GM19467 (cell line): Measurements from ENCODE around the gene KCNMA1.

ENCODE experiments used
- ATAC-seq: cut with Tn5 transposase; IDR thresholded peaks from one replicate; pipeline ENCODE4 v1.9.1; 2021; ENCODE audit warnings: mild to moderate bottlenecking, moderate library complexity; ENCODE audit not compliant: unreplicated experiment

The KCNMA1 gene

DNA sequence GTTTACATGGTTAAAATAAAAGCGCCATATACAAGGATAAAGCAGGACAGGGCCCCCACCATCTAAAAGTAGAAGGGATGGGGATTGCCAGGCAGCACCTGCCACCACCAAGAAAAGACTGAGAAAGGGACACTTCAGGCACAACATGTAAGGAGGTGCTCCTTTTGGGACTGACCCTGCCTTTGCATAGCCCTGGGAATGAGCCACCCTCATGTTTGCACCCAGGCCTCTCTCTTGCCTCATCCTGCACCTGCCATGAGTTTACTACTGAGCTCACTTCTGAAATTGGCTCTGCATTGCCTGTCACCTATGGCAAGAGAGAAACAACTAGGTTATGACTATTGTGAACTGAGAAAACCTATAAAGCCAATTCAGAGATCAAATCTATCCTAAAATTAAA lies 489.7 kb downstream of the KCNMA1 start:
- ATAC-seq, result no peak

DNA sequence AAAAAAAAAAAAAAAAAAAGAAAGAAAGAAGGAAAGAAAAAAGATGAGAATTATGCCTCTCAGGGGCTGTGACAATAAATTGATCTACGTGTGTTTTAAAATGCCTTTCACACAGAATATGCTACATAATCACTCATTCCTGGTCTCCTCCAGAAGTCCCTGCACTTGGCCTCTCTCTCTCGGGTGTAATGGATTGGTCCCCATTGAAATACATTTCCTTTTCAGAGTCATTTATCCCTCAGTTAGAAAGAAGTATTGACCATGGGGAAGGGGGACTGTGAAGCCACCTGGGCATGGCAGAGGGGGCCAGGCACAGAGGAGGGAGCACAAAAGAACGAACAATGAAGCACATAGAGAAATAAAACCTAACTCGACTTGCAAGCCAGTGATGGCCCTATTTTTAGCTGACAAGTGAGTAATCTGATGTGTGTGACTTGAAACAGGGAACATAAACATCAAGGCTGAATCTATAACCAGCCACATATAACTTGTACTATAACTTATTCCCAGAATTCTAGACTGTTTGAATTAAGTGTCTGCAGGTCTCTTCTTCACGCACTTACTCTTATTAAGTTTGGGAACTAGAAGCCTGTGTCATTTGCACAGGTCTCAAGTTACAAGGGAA lies 490.8 kb downstream of the KCNMA1 start:
- ATAC-seq, result no peak

DNA sequence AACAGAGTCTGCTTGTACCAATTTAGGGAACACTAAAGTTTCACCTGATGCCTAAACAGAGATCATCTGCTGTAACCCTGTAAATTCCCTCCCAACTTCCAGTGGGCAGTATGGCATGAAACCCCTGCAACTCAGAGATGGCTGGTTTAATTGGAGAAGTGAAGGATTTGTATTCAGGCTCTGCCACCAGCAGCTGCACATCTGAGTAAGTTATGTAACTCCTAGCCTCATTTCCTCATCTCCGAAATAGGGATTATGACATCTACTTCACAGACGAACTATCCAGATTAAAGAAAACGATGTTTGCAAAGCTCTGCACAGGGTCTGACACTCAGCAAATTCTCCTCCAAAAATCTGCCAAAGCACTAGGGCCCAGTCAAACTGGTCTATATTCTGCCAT lies 493.0 kb downstream of the KCNMA1 start:
- no peak for ATAC-seq

DNA sequence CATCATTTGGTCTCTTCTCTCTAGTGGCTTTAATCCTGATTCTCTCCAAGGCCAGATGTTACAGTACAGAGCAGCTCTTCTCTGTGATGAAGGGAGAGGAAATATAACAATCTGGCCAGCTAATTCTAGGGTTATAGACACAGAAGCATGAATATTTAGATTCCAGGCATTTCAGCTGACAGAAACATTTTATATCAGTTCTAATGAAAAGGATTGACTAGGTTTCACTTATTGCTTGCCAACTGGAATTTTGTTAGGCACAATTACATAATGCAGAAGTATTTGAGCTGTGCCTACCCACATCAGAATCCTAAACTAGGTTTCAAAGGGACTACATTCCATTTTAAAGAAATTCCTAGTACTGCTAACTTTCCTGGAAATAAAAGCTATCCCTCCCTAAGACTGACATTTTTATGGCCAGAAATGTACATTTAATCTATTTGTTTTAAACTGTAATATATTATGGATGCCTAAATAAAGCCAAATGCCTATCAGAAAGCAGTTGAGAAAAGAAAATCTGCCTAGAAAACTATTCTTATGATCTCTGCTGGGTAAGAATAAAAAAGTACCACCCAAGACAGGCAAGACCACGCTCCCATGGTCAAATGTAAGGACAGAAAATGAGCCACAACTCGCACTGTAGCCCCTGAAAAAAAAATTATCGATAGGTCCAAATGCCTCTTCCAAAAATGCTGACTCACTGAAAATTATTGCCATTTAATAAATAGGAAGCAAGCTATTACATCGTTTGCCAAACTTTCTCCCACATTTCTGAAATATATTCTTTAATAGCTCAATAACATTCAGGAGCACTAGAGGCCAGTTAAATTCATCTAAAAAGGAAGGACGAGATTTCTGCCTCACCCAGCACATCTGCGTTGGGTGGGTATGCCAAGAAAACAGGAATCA lies 498.1 kb downstream of the KCNMA1 start:
- ATAC-seq, result no peak

DNA sequence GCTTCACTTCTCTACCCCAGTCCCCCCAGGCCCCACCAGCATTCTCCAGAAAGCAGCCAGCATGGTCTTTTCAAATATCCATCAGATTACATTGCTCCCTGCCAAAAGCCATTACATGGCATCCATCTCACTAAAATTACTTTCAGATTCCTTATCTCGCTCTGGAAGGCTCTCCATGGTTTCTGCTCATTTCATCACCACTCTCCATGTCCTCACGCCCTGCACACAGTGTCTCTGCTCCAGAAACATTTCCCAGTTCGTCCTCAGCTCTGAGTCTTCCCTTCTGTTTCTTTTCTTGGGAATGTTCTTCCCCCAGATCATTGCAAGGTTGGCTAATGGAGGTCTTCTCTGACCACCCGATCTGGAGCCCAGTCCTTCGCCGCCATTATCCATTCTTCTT lies 499.1 kb downstream of the KCNMA1 start:
- no peak for ATAC-seq

DNA sequence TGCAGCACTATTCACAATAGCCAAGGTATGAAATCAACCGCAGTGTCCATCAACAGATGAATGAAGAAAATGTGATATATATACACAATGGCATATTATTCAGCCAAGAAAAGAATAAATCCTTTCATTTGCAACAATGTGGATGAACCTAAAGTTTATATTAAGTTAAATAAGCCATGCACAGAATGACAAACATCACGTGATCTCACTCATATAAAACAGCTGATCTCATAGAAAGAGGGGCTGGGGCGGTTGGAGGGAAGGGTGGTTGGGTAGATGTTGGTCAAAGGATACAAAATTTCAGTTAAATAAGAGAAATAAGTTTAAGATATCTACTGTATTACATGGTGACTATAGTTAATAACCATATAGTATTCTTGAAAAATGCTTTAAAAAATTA lies 502.1 kb downstream of the KCNMA1 start:
- ATAC-seq, result no peak

DNA sequence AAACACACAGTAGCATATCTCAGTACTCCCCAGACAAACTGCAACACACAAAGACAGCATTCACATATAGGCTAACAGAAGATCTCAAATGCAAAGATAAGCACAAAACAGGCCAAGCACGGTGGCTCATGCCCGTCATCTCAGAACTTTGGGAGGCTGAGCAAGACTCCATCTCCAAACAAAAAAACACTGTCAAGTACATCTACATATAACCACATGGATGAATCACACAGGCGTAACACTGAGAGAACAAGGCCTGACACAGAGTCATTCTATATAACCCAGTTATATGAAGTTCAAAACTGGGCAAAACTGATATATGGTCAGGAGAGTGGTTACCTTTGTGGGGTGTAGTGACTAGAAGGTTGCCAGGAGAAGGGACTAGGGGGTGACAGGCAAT lies 506.4 kb downstream of the KCNMA1 start:
- ATAC-seq, result no peak

DNA sequence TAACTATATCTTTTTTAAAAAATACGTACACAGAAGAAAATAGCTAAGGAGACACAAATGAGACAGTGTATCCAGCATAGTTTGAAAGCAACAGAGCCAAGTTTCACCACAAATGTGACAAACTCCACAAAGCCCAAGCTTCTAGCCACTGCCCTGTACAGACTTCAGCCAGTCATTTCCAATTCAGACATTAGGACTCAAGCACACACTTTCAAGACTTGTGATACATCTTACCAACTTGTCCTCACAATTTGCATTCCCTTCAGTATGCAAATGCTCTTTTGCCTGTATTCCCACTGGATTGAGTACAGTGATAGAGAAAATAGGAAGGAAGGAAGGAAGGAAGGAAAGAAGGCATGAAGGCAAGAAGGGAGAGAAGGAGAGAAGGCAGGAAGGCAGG lies 510.4 kb downstream of the KCNMA1 start:
- ATAC-seq, result no peak

DNA sequence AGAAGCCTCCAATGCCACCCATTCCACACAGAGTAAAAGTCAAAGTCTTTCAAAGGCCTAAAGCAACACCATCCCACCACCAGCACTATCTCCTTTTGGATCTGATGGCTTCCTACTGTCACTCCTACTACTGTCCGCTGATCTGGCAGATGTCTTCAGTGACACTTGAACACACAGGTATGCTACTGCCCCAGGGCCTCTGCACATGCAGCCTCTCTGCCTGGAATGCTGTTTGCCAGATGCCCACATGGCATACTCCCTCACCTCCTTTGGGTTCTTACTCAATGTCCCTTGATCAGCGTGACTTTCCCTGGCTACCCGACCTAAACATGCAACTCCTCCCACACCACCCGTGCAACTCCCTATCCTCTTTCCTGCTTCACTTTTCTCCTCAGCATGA lies 512.4 kb downstream of the KCNMA1 start:
- no peak for ATAC-seq

DNA sequence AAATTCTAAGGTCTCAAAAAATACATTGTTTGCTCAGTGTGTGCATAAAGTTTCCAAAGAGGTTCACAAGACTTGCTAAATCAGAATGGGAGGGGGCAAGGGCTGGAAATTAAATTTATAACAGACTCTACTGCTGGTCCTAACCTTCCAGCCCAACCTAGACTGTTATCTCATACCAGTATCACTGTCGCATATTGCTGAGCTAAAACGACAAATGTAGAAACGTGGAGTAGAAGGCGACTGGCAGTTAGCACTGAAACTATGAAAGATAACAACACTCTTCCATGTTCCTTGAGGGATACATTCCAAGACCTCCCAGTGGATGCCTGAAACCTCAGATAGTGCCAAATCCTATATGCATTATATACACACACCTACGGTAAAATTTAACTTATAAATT lies 514.3 kb downstream of the KCNMA1 start:
- no peak for ATAC-seq

DNA sequence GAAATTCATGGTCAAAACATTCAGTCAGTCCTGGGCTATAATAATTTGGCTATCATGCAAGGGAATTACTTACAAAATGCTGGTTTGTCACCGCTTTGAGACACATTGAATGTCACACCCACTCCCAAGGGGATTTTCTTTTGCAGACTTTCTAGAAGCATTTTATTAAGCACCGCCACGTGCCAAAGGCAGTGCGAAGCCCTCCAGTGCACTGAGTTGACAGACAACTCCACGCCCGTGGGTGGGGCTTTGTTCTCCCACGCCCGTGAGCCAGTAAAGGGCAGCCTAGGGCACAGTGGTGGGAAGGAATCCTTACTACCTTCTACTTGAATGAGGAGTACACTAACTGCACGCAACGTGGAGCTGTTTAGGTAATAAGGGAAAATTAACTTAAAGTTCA lies 515.8 kb downstream of the KCNMA1 start:
- no peak for ATAC-seq

DNA sequence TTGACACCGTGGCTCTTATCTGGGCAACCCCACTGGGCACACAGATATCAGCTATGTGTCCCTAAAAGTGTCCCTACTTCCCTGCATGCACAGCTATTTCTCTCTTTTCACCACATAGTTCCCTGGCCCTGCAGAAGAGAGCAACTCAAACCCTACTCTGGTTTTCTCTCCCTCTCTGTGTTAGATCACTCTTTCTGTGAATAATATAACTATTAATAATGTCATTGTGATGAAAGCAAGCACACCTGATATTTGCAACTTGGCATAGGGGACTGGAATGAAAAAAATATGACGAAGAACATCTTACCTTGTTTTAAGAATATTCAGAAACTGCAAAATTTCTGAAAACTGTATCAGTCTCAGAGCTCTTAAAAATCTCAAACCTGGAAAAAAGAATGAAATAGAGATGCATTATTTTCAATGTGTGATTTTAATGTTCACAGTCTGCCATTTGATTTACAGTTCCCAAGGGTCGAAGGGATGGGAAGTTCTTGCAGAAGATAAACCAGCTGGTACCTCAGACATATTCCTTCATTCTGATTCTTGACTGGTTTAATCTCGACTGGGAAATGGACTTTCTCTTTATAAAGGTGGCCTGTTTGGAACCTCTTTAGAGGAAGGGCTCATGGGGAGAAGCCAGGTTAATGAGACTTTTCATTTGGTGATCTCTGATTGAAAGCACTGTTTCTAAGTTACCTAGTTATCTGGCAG lies 516.8 kb downstream of the KCNMA1 start:
- no peak for ATAC-seq

DNA sequence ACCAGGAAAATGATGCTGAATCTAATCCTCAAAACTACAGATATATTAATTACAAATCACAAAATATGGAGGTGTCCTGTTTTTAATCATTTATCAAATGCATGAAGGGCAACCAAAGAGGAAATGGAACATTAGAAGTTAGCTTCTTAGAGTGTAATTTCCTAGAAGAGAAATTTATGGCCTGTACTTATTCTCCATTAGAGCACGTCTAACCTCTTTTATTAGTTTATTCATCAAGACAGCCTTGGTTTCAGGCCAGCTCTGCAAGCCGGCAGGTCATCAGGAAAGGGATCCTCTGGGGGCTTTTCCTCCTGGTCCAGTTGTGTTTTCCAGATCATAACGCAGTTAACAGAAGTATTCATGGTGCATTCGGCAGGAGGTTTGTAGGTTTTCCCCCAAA lies 517.6 kb downstream of the KCNMA1 start:
- no peak for ATAC-seq

DNA sequence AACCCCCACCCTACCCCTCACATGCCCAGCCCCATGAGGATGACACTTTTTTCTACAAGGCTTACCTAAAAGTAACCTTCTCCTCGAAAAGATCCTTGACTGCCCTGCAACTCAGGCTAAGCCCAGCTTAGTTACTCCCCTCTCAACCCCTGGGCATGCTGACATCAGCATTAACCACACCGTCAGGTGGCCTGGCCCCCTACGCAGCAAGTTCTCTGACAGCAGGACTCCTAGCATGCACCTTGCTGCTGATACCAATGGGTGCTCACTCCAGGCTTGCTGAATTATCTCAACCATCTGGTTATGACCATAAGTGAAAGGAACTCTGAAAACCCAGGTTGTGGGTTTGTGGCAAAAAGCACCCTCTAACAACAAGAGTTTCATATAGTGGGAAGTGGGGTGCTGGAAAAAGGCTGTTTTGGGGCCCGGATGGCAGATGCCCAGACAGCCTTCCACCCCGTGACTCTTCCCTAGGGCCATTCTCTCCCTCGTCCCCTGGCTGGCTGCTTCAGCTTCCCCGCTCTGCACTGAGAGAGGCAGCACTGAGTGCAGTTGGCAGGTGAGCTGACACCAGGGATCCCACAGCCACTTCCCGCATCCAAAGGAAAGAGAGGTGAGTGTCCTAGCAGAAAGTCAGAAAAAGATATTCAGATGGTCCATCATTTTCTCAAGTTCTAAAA lies 518.9 kb downstream of the KCNMA1 start:
- ATAC-seq, result no peak

DNA sequence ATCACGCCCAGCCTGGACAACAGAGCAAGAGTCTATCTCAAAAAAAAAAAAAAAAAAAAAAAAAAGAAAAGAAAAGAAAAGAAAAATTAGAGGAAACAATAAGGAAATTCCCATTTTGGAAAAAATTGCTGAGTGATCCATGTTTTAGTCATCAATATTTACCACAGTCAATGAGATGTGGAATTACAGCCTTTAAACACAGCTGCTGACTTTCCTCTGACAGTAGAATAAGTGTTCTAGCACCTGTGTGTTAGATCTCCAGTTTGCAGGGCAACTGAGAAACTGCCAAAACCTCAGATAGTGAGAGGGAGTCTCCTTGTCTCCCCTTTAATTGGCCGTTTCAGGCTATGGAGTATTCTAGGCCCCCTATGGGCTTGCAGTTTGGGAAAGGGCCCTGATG lies 520.1 kb downstream of the KCNMA1 start:
- no peak for ATAC-seq

DNA sequence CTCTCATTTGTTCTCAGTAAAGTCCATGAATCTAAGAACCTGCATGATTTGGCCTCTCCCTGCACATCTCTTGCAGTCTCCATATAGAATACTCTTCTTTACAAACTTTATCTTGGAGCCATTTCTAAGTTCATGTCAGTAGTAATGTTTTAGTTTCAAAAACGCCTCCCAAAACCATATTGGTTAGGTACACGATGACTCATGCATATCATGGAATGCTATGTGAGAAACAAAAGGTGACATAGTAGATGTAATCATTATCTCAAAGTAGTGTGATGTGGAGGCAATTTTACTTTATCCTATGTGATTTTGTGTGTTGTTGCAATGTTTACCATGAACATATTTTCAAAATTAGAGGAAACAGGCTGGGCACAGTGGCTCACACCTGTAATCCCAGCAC lies 520.7 kb downstream of the KCNMA1 start:
- no peak for ATAC-seq

DNA sequence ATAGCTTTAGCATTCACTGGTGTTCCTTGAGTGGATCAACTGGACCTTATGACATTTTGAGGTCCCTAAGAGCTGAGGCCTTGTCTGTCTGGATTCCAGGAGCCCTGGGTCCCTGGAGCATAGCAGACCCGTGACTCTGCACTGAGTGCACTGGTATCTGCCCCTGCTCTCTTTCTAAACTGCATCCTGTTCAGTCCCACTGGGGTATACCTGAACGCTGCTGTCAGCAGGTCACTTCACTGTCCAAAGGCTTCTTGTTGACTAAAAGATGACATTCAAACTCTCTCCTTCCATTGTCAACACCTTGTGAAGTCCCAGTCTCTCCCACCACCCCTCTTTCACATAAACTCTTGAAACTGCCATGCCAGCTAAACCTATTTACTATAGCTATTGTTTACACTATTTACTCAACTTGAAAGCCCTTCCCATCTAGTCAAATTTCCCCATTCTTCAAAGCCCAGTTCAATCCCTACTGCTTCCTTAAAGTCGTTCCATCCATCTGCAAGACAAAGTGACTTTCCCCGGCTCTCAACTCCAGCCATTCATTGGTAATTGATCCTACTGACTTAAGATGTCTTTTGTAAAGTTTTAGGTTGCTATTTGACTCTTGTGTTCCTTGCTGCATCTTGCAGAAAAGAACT lies 523.3 kb downstream of the KCNMA1 start:
- ATAC-seq, result no peak

DNA sequence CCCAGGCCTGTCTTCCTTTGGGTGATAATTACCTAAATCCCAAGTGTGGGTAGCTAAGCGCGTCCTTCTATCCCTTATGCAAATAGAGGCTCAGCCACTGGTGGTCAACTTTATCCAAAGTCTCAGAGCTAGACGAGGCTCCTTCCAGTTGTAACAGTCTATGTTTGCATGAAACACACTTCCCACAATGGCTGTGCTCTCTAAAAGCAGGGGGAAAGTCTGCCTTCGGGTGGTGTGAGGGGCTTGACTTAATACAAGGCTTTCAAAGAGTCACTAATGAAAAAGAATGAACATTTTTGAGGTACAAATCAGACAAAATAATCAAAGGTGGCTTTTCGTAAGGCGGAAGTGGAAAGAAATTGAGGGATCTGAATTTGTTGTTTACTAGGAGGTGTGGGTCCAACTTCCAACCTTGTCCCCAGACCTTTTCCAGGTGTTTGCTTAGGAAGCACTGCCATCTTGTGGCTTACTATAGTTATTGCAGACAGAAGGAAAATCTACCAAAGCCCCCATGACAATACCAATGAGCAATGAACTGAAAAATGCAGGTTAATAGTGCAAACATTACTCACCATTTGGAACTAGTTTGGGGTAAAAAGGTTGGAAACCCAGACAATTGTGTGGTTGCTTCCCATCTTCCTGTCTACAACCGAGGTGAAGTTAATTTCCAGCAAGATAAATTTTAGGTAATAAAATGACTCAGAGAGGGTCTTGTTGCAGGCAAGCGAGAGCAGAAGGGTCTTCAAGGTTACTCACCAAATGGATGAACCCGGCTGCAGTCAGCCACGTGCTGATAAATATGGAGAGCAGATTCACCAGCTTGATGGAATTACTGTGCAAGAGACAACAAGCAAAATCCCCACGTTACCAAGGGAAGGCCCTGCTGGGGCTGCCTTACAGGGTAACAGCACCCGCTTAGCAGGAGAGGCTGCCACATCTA lies 525.7 kb downstream of the KCNMA1 start:
- peak; percentile 65 for ATAC-seq

DNA sequence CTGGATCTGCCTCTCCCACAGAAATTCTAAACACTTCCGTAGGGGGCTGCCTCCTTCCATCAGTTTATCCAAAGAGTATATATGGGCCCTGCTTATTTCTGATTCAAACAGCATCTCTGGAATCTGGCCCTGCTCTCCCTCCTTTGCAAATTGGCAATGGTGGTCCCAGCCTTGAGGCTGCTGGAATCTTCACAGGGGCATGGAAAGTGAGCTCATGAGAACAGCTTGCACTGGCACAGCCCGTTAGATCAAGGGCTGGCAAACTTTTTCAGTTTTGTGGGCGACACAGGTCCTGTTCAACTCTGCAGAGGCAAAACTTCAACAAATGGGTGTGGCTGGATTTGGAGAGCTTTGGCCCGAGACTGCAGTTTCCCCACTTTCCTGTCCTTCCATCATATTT lies 526.9 kb downstream of the KCNMA1 start:
- ATAC-seq, result no peak
